Measurements from ENCODE around the gene SBF1.

SBF1 gene

DNA sequence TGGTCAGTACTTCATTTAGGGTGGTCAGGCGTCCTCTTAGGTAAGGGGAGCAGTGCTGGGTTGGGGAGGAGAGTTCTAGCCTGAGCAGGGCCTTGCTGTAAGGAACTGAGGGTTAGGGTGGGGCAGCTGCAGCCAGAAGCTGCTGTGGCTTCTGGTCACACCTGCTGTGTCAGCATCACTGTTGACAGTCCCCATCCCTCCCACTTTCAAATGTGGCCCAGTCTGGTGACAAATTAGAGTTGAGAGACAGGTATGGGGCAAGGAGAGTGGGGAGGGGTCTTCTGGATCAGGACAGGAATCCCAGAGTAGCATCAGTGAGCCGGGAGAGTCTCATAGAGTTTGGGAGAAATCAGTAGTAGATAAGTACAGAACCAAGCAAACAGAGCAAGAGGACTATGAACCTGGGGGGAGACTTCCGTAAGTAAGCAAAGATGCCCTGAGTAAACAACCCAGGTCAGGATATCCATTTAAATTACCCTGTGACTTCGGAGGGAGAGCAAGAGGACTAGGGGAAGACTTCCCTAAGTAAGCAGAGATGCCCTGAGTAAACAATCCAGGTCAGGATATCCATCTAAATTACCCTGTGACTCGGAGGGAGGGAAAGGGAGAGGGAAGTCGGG, 78.0 kb downstream of the SBF1 start:
- WGBS, 2 donors (ENCODE audit: extremely low coverage in 2 of 2, insufficient read length in 2 of 2, insufficient replicate concordance in 1 of 2): no CpG with 5 or more reads among the region's 6 CpGs
- peaks cover 3 to 7% of the 10 kb centered on the region in 2 donors for H3K4me1 ChIP-seq (ENCODE audit: control insufficient read depth in 2 of 2, insufficient read depth in 1 of 2, low read depth in 1 of 2, low read length in 2 of 2)

More for the DNA sequence above, 78.0 kb downstream of the SBF1 start:
- no peak overlapping the region for H3K18ac ChIP-seq (ENCODE audit: low read length)
- H3K4me2 ChIP-seq (ENCODE audit: insufficient read depth, low read length, poor library complexity, severe bottlenecking): no peak overlapping the region
- peaks cover 0 to 2% (median 0%) of the 10 kb centered on the region in 3 experiments for H3K27me3 ChIP-seq (ENCODE audit: control insufficient read depth in 3 of 3, insufficient read depth in 3 of 3, low read depth in 1 of 3, low read length in 3 of 3)
- no peak overlapping the region for H3K4me3 ChIP-seq (ENCODE audit: low read length in 2 of 2)
- no peak overlapping the region for H3K14ac ChIP-seq (ENCODE audit: low read length)
- H3K9me3 ChIP-seq (replicated peaks in 1 of 2; ENCODE audit: control insufficient read depth in 2 of 2, insufficient read depth in 1 of 2, low read depth in 1 of 2, low read length in 2 of 2): peaks cover 0 to 1% of the 10 kb centered on the region in 2 donors
- H4K8ac ChIP-seq (ENCODE audit: low read depth, low read length): no peak overlapping the region
- H3K4ac ChIP-seq (ENCODE audit: low read length): no peak overlapping the region
- no peak overlapping the region for H3K27ac ChIP-seq (replicated peaks; ENCODE audit: low read length)
- H3K23ac ChIP-seq (ENCODE audit: low read depth, low read length, poor library complexity): no peak overlapping the region
- H2BK5ac ChIP-seq (ENCODE audit: low read length): no peak overlapping the region
- H3K36me3 ChIP-seq (replicated peaks in 1 of 2; ENCODE audit: control insufficient read depth in 2 of 2, insufficient read depth in 2 of 2, low read length in 2 of 2): peaks cover 17 to 67% of the 10 kb centered on the region in 2 donors
- H2AFZ ChIP-seq (ENCODE audit: low read length): no peak overlapping the region
- H4K91ac ChIP-seq (ENCODE audit: low read depth, low read length, poor library complexity): no peak overlapping the region
- peaks cover 5% of the 10 kb centered on the region for H3K79me1 ChIP-seq (ENCODE audit: low read depth, low read length)
- H2BK120ac ChIP-seq (ENCODE audit: low read depth, low read length): no peak overlapping the region
- H3K9ac ChIP-seq (ENCODE audit: low read depth, low read length, poor library complexity): no peak overlapping the region
- H2AK5ac ChIP-seq (ENCODE audit: low read depth, low read length): no peak overlapping the region
- DNase-seq (ENCODE audit: low spot score): no peak
- no peak overlapping the region for H2BK15ac ChIP-seq (ENCODE audit: low read length)
- no peak overlapping the region for H2BK12ac ChIP-seq (ENCODE audit: low read length)

Data from neuronal stem cell (in vitro differentiated cells).